ENCODE measurements around the gene MSH3.

- TF ChIP-seq REST (IDR thresholded peaks at IDR 0.05; ENCODE audit: low read depth) (no peak), NFIC (IDR thresholded peaks at IDR 0.05) (no peak), CEBPB (IDR thresholded peaks at IDR 0.05) (no peak), USF1 (IDR thresholded peaks at IDR 0.05) (no peak), MAX (IDR thresholded peaks at IDR 0.05) (no peak), TAF1 (IDR thresholded peaks at IDR 0.05; ENCODE audit: low read depth) (no peak), TEAD4 (IDR thresholded peaks at IDR 0.05) (no peak), RAD21 (IDR thresholded peaks at IDR 0.05; ENCODE audit: low read depth) (no peak), ZBTB7A (IDR thresholded peaks at IDR 0.05; ENCODE audit: low read depth) (no peak), EGR1 (IDR thresholded peaks at IDR 0.05) (no peak), CREB1 (IDR thresholded peaks at IDR 0.05; ENCODE audit: low read depth) (no peak), EP300 (IDR thresholded peaks at IDR 0.05; ENCODE audit: borderline replicate concordance) (no peak)
These were observed 9.6 kb upstream of the MSH3 start for GRCh38 chr5:80644900-80645299.
